SU-DHL-6 (cell line): ENCODE measurements around the gene BCAS4.

Source experiments
- CTCF ChIP-seq: fragments of 200-600 bp; sonication (generic); IDR thresholded peaks from one replicate; pipeline ENCODE4 v1.5.1; 2017; ENCODE audit warnings: antibody characterized with exemption, mild to moderate bottlenecking, low read length, moderate library complexity; ENCODE audit not compliant: insufficient read depth, poor library complexity, severe bottlenecking
- EZH2phosphoT487 ChIP-seq: fragments of 200-600 bp; sonication (generic), shearing (Covaris generic); conservative IDR thresholded peaks from 2 replicates; pipeline ENCODE4 v1.6.1; 2018; ENCODE audit warnings: mild to moderate bottlenecking, antibody characterized with exemption, low read length, moderate library complexity, mixed read lengths

DNA sequence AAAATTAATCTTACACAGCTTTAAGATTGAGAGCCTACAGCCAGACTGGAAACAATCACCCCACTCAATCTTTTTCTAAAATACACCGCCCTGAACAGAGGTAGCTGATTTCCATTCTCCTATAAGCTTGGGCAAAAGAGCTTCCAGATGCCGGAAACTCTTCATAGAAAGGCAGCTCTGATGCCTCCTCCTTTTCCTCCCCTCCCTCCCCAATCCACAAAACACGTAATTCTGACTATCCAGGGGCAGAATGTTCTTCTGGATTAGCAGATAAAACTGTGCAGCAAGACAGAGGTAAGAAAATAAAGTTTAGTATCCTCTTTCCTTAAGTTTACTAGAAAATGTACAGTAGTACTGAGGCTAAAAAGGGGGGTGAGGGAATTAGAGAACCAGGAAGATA is 120.6 kb downstream of the BCAS4 start:
- TF ChIP-seq CTCF (no peak), EZH2phosphoT487 (no peak)
